ENCODE results near the gene C11orf97.
"Not testable (repeated sequence)": the region's sequence is repeated elsewhere in the genome, so short reads cannot be mapped to it uniquely, and the experiment has no call there.

C11orf97 gene

DNA sequence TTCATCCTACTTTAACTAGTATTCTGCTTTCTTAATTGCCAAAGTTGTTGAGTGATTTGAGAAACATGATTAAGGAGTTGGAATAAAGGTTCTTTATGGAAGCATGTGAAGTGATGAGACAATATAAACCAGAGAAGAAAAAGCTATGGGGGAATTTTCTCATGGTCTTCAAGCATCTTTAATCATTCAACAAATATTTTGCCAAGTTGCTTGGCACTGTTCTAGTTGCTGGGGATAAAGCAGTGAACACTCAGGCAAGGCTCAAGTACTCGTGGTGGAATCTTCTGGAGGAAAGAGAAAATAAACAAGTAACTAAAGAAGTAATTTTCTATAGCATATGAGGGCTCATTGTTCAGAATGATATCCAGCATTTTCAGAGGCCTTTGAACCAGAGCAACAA, 45.7 kb downstream of the C11orf97 start:
- DNase-seq: no peak

DNA sequence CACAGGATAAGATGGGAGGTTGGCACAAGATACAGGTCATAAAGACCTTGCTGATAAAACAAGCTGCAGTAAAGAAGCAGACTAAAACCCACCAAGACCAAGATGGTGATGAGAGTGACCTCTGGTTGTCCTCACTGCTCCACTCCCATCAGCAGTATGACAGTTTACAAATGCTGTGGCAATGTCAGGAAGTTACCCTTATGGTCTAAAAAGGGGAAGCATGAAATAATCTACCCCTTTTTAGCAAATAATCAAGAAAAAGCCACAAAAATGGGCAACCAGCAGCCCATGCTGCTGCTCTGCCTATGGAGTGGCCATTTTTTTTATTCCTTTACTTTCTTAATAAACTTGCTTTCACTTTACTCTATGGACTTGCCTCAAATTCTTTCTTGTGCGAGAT, 46.2 kb downstream of the C11orf97 start:
- no peak for DNase-seq

DNA sequence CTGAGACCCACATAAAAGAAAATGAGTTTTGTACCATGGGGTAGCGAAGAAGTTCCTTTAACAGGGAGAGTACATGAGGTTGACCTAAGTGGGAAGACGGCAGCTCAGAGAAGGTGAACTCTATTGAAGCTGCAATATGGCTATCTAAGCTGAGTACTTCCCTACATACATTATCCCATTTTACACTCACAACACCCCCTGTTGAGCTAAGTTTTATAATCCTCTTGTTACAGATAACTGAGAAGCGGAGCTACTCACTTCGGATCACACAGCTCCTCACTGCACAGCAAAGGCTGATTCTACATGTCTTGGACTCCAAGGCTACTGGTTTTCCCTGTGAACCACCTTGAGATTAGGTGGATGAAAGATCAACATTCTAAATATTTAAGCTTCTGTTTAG, 46.7 kb downstream of the C11orf97 start:
- no peak for DNase-seq

DNA sequence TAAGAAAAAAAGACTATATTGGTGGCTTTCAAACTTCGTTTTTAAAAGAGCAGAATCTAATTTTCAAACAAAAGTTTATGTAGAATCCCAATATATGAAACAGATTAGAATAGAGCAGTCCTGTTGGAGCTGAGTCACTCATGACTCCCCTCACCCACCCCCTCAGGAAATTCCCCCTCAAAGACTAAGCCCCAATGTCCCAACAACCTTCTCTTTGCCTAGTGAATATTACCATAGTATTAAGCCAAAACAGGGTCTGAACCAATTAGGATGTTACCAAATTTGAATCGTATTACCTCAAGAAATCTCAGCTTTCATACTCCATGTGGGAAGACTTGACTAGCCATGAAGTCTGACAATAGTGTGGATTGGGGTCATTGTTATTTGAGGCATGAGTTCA, 47.1 kb downstream of the C11orf97 start:
- DNase-seq: no peak

GRCh38 chr11:94560834-94561233, 48.6 kb downstream of the C11orf97 start:
- DNase-seq: no peak

DNA sequence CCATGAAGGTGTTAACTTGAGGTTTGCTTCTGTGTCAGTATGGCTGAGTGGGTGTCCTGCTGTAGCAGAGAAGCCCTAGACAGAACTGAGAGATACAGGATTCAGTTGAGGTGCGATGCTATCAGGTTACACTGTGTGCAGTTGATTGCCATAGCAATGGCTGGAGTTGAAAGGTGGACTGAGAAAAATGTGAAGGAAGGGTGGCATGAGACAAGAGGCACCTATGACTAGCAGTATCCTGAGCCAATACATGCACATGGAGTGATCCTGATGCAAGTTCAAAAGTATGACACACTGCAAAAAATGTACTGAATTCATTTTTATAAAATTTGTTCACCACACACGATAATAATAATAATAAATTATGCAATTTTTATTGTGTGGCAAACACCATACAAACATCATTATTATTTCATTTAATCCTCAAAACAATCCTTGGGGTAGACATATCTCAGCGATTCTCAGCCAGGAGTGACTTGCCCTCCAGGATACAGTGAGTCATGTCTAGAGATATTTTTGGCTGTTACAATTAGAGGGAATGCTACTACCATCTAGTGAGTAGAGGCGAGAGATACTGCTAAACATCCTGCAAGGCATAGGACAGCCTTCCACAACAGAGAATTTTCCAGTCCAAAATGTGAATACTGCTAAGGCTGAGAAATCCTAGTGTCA, 51.1 kb downstream of the C11orf97 start:
- no peak for DNase-seq

- DNase-seq: no peak
These were observed 51.7 kb downstream of the C11orf97 start for GRCh38 chr11:94563848-94564467.

GRCh38 chr11:94567181-94567670, 55.0 kb downstream of the C11orf97 start, which contains the start of gene PIWIL4:
PIWIL4 (plus strand) TSS chr11:94567368; CDS start chr11:94567519, 151 bp downstream.
- no peak for DNase-seq

GRCh38 chr11:94568200-94568599, 55.9 kb downstream of the C11orf97 start:
- no peak for DNase-seq

GRCh38 chr11:94568717-94569116, 56.5 kb downstream of the C11orf97 start:
- no peak for DNase-seq

GRCh38 chr11:94572975-94573374, 60.7 kb downstream of the C11orf97 start:
- DNase-seq: not testable (repeated sequence)

DNA sequence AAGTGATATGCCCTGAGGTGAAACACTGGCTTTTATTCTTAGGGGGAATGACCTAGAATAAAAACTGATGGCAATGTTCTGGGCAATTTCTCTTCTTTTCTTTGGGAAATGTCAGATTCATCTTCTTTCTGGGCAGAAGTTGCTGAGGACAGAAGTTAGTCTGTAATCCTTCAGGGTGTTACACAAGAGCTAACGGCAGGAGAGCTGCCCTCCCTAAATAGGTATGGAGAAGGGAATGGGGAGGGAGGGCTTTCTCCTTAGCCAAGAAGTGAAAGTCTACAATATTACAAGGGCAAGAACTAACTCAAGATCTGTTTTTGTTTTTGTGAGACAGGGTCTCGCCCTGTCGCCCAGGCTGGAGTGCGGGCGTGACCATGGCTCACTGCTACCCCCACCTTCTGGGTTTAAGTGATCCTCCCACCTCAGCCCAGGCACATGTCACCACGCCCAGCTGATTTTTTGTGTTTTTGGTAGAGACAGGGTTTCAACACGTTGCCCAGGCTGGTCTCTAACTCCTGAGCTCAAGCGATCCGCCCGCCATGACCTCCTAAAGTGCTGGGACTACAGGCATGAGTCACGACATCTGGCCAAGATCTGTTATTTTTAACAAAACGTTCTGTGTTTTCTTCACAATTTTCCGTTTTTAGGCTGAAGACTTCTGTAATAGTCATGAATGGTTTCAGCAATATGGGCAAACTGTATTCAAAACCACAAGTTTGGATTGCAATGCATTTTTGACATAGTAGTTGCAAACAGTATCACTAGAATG, 62.1 kb downstream of the C11orf97 start:
- no peak for DNase-seq

- DNase-seq: no peak
These were observed 64.0 kb downstream of the C11orf97 start for GRCh38 chr11:94576306-94576705.

GRCh38 chr11:94577841-94578240, 65.6 kb downstream of the C11orf97 start:
- no peak for DNase-seq

All from activated CD4-positive, alpha-beta T cell treated with anti-CD3 and anti-CD28 coated beads for 4 hours (primary cell).